ENCODE data around the gene COLEC11.
"Not testable (repeated sequence)": the region's sequence is repeated elsewhere in the genome, so short reads cannot be mapped to it uniquely, and the experiment has no call there.

The COLEC11 gene

GRCh38 chr2:3626118-3626811 lies 31.4 kb downstream of the COLEC11 start:
- no peak for DNase-seq

- DNase-seq, result no peak
Observed at GRCh38 chr2:3626812-3627499, 32.0 kb downstream of the COLEC11 start.

DNA sequence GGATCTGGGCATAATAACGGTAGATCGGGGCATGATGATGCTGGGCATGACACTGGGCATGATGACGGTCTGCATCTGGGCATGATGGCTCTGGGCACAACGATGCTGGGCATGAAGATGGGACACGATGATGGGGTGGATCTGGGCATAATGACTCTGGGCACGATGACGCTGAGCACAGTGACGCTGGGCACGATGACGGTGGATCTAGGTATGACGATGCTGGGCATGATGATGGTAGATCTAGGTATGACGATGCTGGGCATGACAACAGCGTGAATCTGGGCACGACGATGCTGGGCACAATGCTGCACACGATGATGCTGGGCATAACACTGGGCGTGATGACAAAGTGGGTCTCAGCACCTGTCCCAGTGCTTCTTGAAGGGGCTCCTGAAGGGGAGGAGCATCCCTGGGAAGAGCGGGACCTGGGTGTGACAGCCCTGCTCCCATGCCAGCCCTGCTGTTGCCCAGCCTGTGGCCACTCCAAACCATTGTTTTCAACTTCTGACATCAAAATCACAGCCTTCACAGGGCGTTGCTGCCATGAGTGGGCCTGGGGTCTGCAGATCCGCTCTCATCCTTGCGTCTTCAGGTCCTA lies 32.7 kb downstream of the COLEC11 start:
- DNase-seq, result no peak

GRCh38 chr2:3628241-3628679 lies 33.3 kb downstream of the COLEC11 start:
- DNase-seq, result no peak

- no peak for DNase-seq
Observed at GRCh38 chr2:3628800-3629199, 33.9 kb downstream of the COLEC11 start.

- DNase-seq, result no peak
Observed at GRCh38 chr2:3630631-3631030, 35.7 kb downstream of the COLEC11 start.

GRCh38 chr2:3631161-3631850 lies 36.4 kb downstream of the COLEC11 start:
- no peak for DNase-seq

GRCh38 chr2:3631851-3632659 lies 37.1 kb downstream of the COLEC11 start:
- no peak for DNase-seq

- DNase-seq, result no peak
Observed at GRCh38 chr2:3633089-3633981, 38.4 kb downstream of the COLEC11 start.

DNA sequence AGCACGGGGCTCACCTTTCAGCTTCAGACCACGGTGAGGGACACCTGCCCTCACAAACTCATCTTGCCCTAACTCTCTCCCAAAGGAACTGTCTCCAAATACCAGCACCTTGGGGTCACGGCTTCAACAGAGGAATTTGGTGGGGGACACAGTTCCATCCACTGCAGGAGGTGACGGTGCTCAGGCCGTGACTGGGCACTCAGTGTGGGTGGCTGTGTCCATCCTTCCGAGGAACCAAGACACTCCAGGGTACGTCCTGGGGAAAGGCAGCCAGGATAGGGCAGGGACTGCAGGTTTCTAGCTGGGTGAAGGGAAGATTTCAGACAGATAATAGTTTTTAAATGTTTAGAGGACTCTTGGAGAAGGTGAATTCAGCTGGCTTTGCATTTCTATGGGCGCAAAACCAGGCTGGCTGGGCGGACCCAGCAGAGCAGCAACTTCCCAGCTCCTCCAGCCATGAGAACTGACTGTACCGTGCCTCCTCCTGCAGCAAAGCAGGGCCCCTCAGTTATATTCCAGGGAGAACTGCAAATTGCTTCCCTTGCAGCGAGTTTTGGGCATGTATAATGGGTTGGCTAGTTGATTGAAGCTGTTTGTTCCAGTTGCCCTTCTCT lies 39.2 kb downstream of the COLEC11 start:
- no peak for DNase-seq

- no peak for DNase-seq
Observed at GRCh38 chr2:3634596-3635121, 39.7 kb downstream of the COLEC11 start.

DNA sequence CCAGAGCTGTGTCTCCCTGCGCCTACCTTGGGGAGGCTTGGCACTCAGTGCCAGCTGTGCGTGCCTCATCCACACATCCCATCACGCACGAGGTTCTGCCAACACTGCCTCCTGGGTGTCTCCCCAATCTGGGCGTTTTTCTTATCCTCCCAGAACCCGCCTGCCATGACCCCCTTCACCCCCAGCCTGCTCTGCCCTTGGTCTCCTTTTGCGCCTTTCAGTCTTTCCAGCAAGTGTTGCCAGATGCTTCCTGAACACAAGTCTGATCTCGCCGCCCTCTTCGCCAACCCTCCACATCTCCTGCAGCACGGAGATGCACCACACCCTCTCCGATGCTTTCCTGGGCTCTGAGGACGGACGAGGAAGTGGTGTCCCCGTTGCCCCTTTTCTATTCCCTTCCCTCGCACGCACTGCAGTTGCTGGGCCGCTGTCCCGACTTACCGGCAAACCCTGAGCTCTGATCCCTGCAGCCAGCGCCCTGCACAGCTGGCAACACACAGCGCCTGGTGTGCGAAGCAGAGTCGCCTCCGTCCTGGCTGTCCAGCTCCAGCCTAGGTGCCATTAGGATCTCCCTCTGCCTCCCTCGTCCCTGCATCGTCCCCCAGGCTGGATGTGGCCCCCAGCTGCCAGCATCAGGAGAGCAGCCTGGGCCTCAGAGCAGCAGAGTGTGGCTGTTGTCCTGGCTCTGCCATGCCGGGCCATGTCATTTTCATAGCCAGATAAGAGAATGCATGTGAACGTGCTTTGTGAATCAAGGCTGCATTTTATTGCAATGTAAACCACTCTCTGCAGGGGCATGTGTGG lies 40.5 kb downstream of the COLEC11 start:
- DNase-seq, result no peak

DNA sequence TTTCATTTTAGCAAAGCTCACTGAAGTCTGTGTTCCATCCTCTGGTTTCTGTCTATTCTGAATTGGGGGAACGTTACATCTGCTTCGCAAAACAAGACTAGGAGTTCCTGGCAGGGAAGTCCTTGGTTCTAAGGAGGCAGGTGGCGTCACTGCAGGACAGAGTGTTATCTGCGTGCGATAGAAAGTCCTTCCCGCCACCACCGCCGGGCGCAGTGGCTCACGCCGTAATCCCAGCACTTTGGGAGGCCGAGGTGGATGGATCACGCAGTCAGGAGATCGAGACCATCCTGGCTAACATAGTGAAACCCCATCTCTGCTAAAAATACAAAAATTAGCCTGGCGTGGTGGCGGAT lies 41.0 kb downstream of the COLEC11 start:
- not testable (repeated sequence) for DNase-seq

GRCh38 chr2:3636586-3637310 lies 41.8 kb downstream of the COLEC11 start:
- DNase-seq, result no peak

- no peak for DNase-seq
Observed at GRCh38 chr2:3637311-3637675, 42.4 kb downstream of the COLEC11 start.

GRCh38 chr2:3637692-3638455 lies 43.0 kb downstream of the COLEC11 start:
- DNase-seq, result no peak

DNA sequence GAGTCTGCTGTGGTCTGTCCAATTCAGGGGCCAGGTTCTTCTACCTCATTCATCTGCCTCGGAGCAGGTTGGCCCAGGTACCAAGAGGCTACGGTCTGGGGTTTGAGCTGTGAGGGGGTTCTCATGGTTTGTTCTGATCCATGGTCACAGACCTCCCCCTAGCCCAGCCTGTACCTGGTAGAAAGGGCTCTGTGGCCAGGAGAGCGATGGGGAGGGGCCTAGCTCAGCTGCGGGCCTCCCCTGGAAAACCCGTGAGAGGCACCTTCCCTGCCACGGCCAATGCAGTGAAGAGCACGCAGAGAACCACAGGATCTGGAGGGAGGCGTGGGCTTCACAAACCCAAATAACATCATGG lies 43.5 kb downstream of the COLEC11 start:
- DNase-seq, result no peak

- DNase-seq, result no peak
Observed at GRCh38 chr2:3639015-3639630, 44.2 kb downstream of the COLEC11 start.
